DLD1 (cell line): Measurements from ENCODE around the gene CXorf65.

Source experiments
- in situ Hi-C: cut with HindIII; loops from 2 replicates; pipeline ENCODE4 v1.10.0; 2017; ENCODE audit warnings: low sequenced_read_pairs

CXorf65 gene

GRCh38 chrX:71106427-71106826, at the start of gene CXorf65:
Gene CXorf65, minus strand, starts transcription at chrX:71106740. Its CDS starts 184 bp downstream, at chrX:71106556.
- in situ Hi-C loops: no loop called here

DNA sequence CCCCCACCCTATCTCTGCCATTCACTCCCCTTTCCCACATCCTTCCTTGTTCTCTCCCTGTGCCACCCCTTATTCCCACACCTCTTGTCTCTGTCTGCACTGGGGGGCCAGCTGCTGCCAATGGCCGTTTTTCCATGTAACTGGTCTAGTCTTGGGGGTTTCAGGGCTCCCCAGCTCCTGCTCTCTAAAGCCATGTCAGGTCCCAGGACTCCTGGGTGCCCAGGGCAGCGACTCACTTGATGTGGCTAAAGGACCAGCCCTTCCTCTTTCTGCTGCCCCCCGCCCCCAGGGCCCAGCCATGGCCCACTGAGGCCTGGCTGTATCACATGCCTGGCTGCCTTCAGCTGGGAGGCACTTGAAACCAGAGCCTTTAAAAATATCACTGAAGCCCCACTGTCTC, 48.1 kb upstream of the CXorf65 start:
- in situ Hi-C loops: no loop called here

DNA sequence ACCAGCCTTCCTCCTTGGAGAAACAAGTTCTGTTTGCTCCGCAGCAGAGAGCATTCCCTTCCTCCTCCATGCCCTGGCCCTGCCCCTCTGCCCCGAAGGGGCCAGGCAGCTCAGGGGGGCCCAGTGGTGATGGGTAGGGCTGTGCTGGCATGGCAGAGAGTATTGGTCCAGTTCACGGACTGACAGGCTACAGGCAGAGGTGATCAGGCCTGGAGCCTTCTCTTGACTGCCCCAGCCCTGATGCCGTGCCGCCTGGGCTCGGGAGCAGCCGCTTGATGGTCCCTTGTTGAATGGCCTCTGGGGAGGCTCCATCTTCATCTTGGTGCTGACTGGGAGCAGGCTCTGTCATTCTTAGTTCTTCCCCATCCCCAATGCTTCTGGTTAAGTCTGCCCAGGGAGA, 47.7 kb upstream of the CXorf65 start:
- in situ Hi-C loops: no loop called here

GRCh38 chrX:71151366-71151765, 44.8 kb upstream of the CXorf65 start:
- in situ Hi-C loops: no loop called here

- in situ Hi-C loops: no loop called here
Observed at GRCh38 chrX:71148278-71148663, 41.7 kb upstream of the CXorf65 start.

- in situ Hi-C loops: no loop called here
Observed at GRCh38 chrX:71147496-71148277, 41.1 kb upstream of the CXorf65 start.

DNA sequence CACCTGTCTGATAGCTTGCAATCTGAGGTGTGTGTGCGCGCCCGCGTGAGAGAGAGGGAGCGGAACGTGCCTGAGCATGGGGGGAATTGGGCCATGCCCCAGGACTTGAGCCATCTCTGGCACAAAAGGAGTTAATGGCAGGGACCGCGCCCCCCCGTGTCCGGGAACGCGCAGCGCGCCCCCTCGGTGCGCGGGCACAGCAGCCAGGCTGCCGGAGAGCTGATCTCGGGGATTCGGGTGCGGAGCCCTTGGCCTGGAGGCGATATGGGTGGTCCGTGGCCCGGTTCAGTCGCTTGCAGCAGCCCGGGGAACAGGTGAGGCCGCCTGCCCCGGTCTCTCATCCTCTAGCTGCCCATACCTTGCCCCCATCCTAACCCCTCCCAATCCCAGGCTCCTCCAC, 38.1 kb upstream of the CXorf65 start, which contains the start of gene NLGN3:
TSS of gene NLGN3 (plus strand) at position 191 of the 400 bp plus-strand sequence. CDS start 2,909 bp downstream, outside the sequence.
- in situ Hi-C loops: no loop called here

DNA sequence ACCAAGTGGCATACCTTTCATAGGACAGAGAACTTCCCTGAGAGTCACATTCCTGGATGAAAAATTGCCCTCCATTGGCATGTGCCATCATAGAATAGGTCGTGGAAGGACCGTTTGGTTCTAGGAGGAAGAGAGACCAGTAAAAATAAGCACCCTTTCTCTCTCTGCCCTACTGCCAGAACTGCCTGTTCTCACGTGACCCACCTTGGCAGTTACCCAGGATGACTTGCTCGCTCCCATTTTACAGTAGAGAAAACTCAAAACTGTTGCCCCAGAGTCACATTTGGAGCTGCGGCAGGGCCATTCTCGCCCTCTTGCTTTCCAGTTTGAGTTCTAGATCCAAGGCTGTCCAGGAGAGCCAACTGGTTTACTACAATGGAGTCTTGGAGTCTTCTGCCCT, 37.0 kb upstream of the CXorf65 start:
- in situ Hi-C loops: no loop called here

DNA sequence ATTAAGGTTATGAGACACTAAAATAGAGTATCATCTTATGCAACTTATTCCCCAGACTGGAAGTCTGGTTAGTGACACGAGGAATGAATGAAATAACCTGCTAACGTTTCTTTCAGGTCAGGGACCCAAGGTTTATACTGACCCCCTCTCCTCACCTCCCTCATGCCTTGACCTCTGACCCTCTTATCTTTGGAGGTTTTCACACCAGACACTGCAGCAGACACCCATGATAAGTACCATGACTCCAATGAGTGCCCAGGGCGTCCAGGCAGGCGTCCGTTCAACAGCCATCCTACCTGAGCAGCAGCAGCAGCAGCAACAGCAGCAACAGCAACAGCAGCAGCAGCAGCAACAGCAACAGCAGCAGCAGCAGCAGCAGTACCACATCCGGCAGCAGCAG, 33.9 kb upstream of the CXorf65 start:
- in situ Hi-C loops: no loop called here

- in situ Hi-C loops: no loop called here
Observed at GRCh38 chrX:71131510-71131909, 25.0 kb upstream of the CXorf65 start.

DNA sequence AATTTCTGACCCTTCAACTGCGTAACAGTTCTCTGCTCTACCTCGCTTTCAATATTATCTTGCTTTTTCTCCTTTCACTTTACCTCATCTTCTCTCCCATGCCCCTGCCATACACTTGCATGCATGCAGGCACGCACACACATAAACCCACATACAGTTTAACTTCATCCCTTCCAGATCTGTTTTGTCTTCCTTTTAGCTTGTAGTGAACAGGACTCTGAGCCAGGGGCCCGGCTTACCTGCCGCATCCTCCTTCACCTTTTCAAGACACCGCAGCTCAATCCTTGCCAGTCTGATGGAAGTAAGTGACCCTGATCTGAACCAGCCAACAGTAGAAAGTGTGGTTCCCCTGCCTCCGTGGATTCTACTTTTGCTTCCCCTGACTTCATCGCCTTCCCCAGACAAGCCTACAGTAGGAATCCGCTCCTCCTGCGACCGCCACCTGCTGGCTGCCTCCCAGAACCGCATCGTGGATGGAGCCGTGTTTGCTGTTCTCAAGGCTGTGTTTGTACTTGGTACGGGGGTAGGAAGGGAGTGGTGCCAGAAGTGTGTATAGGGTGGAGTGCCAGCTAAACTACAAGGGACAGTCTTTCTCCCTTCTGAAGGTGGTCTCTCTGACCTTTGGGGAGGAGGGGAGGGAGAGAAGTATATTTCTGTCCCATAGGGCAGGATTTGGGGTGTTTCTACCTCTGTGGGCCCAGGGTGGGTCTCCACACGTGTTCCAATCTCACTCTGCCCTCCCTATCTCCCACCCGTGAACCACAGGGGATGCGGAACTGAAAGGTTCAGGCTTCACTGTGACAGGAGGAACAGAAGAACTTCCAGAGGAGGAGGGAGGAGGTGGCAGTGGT, 22.6 kb upstream of the CXorf65 start:
- in situ Hi-C loops: no loop called here

DNA sequence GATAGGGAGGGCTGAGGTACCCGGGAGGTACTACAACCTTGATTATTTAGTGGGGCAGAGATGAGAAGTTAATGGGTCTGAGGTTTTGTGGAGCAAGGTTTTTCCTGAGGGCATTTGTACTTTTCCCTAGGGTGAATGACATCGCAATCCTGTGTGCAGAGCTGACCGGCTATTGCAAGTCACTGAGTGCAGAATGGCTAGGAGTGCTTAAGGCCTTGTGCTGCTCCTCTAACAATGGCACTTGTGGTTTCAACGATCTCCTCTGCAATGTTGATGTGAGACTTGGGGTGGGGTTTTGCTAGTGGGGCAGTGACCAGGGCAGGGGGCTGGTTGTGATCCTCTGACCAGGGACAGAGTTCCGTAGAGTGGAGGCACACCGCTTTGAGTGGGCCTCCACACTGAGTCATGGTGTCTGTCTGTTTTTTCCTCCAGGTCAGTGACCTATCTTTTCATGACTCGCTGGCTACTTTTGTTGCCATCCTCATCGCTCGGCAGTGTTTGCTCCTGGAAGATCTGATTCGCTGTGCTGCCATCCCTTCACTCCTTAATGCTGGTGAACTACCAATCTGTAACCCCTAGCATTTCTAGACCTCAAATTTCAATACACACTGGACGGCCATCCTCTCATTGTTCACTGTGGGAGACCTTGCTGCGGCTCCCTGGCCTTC, 21.8 kb upstream of the CXorf65 start:
- in situ Hi-C loops: no loop called here

- in situ Hi-C loops: no loop called here
Observed at GRCh38 chrX:71118985-71119535, 12.5 kb upstream of the CXorf65 start.

DNA sequence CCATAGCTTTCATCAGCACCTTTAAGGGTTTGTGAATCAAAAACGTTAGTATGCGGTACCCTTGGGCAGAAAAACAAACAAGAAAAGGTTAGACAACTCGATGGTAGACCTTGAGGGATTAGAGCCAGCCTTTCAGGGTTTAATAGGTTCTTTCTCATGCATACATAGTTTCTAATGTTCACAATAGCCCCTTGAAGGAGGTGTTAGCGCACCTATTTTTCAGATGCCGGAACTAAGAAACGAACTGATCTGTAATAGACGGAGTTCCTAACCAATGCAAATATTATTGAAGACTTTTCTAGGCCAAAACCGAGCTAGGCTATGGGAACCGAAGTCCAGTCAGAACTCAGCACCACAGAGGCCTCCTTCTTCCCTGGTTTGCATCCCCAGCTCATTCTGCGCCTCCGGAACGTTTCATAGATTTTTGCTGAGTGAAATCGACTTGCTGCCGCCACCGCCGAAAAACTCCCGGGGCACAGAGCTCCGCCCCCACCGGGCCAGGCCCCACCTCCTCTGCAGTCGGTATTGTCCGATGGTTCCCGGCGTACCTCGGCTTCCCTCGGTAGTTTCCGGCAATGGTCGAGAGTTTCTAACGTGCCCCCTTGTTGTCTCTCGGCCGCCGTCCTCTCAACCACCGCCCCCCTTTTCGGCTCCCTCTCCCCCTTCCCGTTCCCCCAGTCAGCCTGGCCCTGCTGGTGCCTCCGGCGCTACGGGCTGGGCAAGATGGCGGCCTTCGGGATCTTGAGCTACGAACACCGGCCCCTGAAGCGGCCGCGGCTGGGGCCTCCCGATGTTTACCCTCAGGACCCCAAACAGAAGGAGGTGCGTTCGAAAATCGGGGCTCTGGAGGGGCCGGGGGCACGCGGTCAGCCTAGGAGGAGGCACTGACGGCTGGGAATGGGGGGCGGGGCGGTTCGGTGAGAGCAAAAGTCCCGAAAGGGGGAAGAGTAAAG, 11.8 kb upstream of the CXorf65 start, which contains the start of gene MED12:
TSS of gene MED12 (plus strand) at position 565 of the 953 bp plus-strand sequence. CDS start at position 724, 159 bp downstream.
- in situ Hi-C loops: no loop called here

DNA sequence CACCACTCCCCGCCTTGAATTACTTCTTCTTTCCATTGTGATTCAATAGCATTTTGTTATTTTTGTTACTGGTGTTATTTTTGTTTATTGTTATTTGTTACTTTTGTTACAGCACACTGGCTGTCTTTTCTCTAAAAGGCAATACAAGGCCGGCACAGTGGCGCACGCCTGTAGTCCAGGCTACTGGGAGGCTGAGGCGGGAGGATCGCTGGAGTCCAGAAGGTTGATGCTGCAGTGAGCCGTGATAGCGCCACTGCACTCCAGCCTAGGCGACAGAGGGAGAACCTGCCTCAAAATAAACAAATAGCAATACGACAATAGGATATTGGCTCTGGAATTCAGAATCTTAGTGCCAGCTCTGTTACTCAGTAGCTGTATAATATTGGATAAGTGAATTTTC, 10.8 kb upstream of the CXorf65 start:
- in situ Hi-C loops: no loop called here

- in situ Hi-C loops: no loop called here
Observed at GRCh38 chrX:71111921-71112431, 5.4 kb upstream of the CXorf65 start.

DNA sequence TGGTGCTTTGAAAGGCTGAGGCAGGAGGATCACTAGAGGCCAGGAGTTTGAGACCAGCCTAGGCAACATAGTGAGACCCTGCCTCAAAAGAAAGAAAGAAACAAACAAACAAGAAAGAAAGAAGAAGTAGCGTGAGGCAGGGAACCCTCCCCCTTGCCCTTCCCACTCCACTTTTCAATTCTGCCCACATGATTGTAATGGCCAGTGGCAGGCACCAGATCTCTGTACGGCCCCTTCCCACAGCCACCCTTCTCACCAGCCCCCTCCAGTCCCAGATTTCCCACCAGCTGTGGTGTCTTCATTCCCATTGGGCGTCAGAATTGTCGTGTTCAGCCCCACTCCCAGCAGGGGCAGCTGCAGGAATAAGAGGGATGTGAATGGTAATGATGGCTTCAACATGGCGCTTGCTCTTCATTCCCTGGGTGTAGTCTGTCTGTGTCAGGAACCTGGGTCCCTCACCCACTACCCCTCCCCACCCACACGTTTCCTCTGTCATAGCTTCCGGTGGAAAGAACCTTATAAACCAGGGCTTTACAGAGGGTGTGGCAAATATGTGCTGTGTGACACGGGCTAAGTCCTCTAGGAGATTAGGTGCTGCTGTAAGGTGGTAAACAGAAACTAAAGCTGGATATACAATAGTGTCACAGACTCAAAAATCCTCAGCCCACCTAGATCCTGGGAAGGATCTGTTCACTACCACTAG, 4.8 kb upstream of the CXorf65 start, which contains the start of gene IL2RG:
TSS of gene IL2RG (minus strand) at position 437 of the 703 bp plus-strand sequence. CDS start at position 399, 38 bp downstream.
- in situ Hi-C loops: no loop called here

GRCh38 chrX:71109051-71109450, 2.5 kb upstream of the CXorf65 start:
- in situ Hi-C loops: no loop called here
